HepG2 (cell line): ENCODE measurements around the gene LAP3. TPM values are rescaled to one million over a fixed set of nuclear protein-coding genes. Genes with fewer than 3 reads are reported as not detected.
A peak's percentile ranks its signal among the peaks of the same experiment; 100 is the strongest.

Experiments
- DMAP1 ChIP-seq: IDR thresholded peaks from 2 replicates; pipeline ENCODE4 v1.6.1; 2016
- FOXK1 ChIP-seq: sonication (generic); formaldehyde crosslinking; IDR thresholded peaks from 2 replicates; pipeline ENCODE4 v1.4.0; 2020; ENCODE audit warnings: low read depth, missing genetic modification reagents, borderline replicate concordance
- FOXP1 ChIP-seq, 2 experiments: fragments of 450-650 bp in 1 of 2; IDR thresholded peaks; 2 replicates each; pipeline ENCODE4 v1.6.1; 2017 to 2018; ENCODE audit warnings: antibody characterized with exemption in 1 of 2
- IRF2 ChIP-seq: IDR thresholded peaks from 2 replicates; pipeline ENCODE4 v1.6.1; 2018; ENCODE audit warnings: missing genetic modification reagents, missing compliant biosample characterization
- MEIS1 ChIP-seq: sonication (generic); formaldehyde crosslinking; IDR thresholded peaks from 2 replicates; pipeline ENCODE4 v1.9.0; 2021; ENCODE audit warnings: mild to moderate bottlenecking, missing genetic modification reagents, moderate library complexity, borderline replicate concordance
- MLLT10 ChIP-seq: sonication (generic); formaldehyde crosslinking; IDR thresholded peaks from 2 replicates; pipeline ENCODE4 v1.4.0; 2020; ENCODE audit warnings: missing genetic modification reagents
- NFIC ChIP-seq: IDR thresholded peaks from 2 replicates; pipeline ENCODE4 v1.6.1; 2012; ENCODE audit warnings: mild to moderate bottlenecking, low read length, inconsistent platforms
- NFKB2 ChIP-seq: sonication (generic); formaldehyde crosslinking; IDR thresholded peaks from 2 replicates; pipeline ENCODE4 v1.4.0; 2020; ENCODE audit warnings: missing genetic modification reagents, borderline replicate concordance
- SAP130 ChIP-seq: IDR thresholded peaks from 2 replicates; pipeline ENCODE4 v1.6.1; 2016; ENCODE audit warnings: low read depth
- ZFP90 ChIP-seq: sonication (generic); formaldehyde crosslinking; IDR thresholded peaks from 2 replicates; pipeline ENCODE4 v1.8.0; 2022; ENCODE audit warnings: missing genetic modification reagents, mild to moderate bottlenecking, inconsistent platforms, borderline replicate concordance
- ZKSCAN8 ChIP-seq: IDR thresholded peaks from 2 replicates; pipeline ENCODE4 v1.6.1; 2016; ENCODE audit warnings: borderline replicate concordance, missing genetic modification reagents, missing compliant biosample characterization
- ZNF225 ChIP-seq: sonication (generic); formaldehyde crosslinking; IDR thresholded peaks from 2 replicates; pipeline ENCODE4 v1.4.0; 2020; ENCODE audit warnings: mild to moderate bottlenecking, missing genetic modification reagents
- ZNF326 ChIP-seq: sonication (generic); formaldehyde crosslinking; IDR thresholded peaks from 2 replicates; pipeline ENCODE4 v1.4.0; 2020; ENCODE audit warnings: missing genetic modification reagents, borderline replicate concordance
- ZNF329 ChIP-seq: sonication (generic); formaldehyde crosslinking; IDR thresholded peaks from 2 replicates; pipeline ENCODE4 v1.9.0; 2021; ENCODE audit warnings: low read depth, mild to moderate bottlenecking, missing genetic modification reagents
- polyA plus RNA-seq, 8 experiments: library from polyadenylated mRNA; depleted of rRNA in 3 of 8; stranded (reverse) in 7 of 8; unstranded in 1 of 8; fragments of >200 nt; fragmentation: Illumina TruSeq in 4 of 8; extraction: Trizol in 4 of 8; gene quantifications; 2 replicates each; pipeline versions ENCODE4 v1.2.1 to v1.2.3, GENCODE V29; 2011 to 2016; ENCODE audit warnings: low read depth in 4 of 8, missing spikeins in 1 of 8, mixed read lengths in 1 of 8; ENCODE audit not compliant: insufficient read depth in 1 of 8
- total RNA-seq, 5 experiments: library from RNA; depleted of rRNA; stranded (reverse); fragments of >200 nt; fragmentation: Illumina TruSeq; extraction: Trizol; gene quantifications; 2 replicates each; pipeline ENCODE4 v1.2.3, GENCODE V29; 2016; ENCODE audit warnings: low read depth in 1 of 5
- TF ChIP-seq, protein P1 (sequence below): IDR thresholded peaks from 2 replicates; pipeline ENCODE4 v1.6.1; 2016; ENCODE audit warnings: mild to moderate bottlenecking
- TF ChIP-seq, protein P2 (sequence below): sonication (generic); formaldehyde crosslinking; IDR thresholded peaks from 2 replicates; pipeline ENCODE4 v1.9.0; 2021; ENCODE audit warnings: missing genetic modification reagents, mild to moderate bottlenecking, borderline replicate concordance
- TF ChIP-seq, protein P3 (sequence below): sonication (generic); IDR thresholded peaks from 2 replicates; pipeline ENCODE4 v1.6.1; 2016; ENCODE audit warnings: low read depth, borderline replicate concordance
- TF ChIP-seq, protein P4 (sequence below): sonication (generic); formaldehyde crosslinking; conservative IDR thresholded peaks from 2 replicates; pipeline ENCODE4 v1.4.0; 2020; ENCODE audit warnings: mild to moderate bottlenecking, missing genetic modification reagents, moderate library complexity
- TF ChIP-seq, protein P5 (sequence below), 2 experiments: sonication (generic) in 1 of 2; formaldehyde crosslinking in 1 of 2; IDR thresholded peaks; 2 replicates each; pipeline versions ENCODE4 v1.4.0 to v1.6.1; 2016 to 2020; ENCODE audit warnings: borderline replicate concordance in 1 of 2, low read depth in 1 of 2, mild to moderate bottlenecking in 1 of 2, missing genetic modification reagents in 1 of 2

LAP3 gene
- total and polyA plus RNA-seq, 2 of the 13 experiments (the other 11 are each of a cell fraction or from before 2014, with no cell fraction given) = 106 to 125 TPM

DNA sequence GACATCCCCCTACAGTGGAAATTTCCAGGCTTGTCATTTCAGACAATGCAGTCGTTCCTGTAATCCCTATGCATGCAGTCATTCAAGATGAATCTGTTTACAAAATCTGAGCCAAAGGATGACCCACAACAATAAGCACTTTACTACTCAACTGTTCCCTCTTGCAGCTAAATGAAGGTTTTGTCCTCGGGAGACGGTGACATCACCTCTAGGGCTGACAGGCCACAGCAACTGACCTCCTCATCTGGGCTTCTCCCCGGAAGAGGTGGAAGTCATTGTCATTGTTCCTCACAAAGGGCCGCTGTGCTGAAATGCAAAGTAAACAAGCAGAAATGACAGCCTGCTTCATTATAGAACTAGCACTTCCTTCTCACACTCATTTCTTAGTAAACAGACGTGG lies 32.8 kb upstream of the LAP3 start (continued):
- TF ChIP-seq MEIS1 (CRISPR knock-in tag) = peak; percentile 76
- no peak for TF ChIP-seq MLLT10 (CRISPR knock-in tag)
- TF ChIP-seq, protein P1, sequence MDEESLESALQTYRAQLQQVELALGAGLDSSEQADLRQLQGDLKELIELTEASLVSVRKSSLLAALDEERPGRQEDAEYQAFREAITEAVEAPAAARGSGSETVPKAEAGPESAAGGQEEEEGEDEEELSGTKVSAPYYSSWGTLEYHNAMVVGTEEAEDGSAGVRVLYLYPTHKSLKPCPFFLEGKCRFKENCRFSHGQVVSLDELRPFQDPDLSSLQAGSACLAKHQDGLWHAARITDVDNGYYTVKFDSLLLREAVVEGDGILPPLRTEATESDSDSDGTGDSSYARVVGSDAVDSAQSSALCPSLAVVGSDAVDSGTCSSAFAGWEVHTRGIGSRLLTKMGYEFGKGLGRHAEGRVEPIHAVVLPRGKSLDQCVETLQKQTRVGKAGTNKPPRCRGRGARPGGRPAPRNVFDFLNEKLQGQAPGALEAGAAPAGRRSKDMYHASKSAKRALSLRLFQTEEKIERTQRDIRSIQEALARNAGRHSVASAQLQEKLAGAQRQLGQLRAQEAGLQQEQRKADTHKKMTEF (CRISPR knock-in tag) = peak; percentile 84
- TF ChIP-seq, protein P2, sequence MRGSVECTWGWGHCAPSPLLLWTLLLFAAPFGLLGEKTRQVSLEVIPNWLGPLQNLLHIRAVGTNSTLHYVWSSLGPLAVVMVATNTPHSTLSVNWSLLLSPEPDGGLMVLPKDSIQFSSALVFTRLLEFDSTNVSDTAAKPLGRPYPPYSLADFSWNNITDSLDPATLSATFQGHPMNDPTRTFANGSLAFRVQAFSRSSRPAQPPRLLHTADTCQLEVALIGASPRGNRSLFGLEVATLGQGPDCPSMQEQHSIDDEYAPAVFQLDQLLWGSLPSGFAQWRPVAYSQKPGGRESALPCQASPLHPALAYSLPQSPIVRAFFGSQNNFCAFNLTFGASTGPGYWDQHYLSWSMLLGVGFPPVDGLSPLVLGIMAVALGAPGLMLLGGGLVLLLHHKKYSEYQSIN (CRISPR knock-in tag) = no peak
- TF ChIP-seq FOXP1 (IDR thresholded peaks at IDR 0.05) = peak; percentile 83
- peak; percentile 97 for TF ChIP-seq FOXP1 (CRISPR knock-in tag; IDR thresholded peaks at IDR 0.05)
- peak; percentile 91 for TF ChIP-seq SAP130 (CRISPR knock-in tag)
- no peak for TF ChIP-seq ZNF326 (CRISPR knock-in tag)
- TF ChIP-seq NFKB2 = no peak
- peak; percentile 75; the same call in 1 of the 2 replicates for TF ChIP-seq FOXK1 (CRISPR knock-in tag)
- 0 out of 2 replicates have a peak, but pooled peaks have one; percentile 40 for TF ChIP-seq ZFP90 (CRISPR knock-in tag)
- TF ChIP-seq ZNF329 (CRISPR knock-in tag) = no peak
- TF ChIP-seq, protein P3, sequence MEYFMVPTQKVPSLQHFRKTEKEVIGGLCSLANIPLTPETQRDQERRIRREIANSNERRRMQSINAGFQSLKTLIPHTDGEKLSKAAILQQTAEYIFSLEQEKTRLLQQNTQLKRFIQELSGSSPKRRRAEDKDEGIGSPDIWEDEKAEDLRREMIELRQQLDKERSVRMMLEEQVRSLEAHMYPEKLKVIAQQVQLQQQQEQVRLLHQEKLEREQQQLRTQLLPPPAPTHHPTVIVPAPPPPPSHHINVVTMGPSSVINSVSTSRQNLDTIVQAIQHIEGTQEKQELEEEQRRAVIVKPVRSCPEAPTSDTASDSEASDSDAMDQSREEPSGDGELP = peak; percentile 67
- no peak for TF ChIP-seq ZNF225 (CRISPR knock-in tag)
- TF ChIP-seq NFIC = peak; percentile 51; the same call in 1 of the 2 replicates
- TF ChIP-seq IRF2 (CRISPR knock-in tag) = peak; percentile 76; the same call in 1 of the 2 replicates
- peak; percentile 72; the same call in 1 of the 2 replicates for TF ChIP-seq ZKSCAN8 (CRISPR knock-in tag)
- TF ChIP-seq, protein P4, sequence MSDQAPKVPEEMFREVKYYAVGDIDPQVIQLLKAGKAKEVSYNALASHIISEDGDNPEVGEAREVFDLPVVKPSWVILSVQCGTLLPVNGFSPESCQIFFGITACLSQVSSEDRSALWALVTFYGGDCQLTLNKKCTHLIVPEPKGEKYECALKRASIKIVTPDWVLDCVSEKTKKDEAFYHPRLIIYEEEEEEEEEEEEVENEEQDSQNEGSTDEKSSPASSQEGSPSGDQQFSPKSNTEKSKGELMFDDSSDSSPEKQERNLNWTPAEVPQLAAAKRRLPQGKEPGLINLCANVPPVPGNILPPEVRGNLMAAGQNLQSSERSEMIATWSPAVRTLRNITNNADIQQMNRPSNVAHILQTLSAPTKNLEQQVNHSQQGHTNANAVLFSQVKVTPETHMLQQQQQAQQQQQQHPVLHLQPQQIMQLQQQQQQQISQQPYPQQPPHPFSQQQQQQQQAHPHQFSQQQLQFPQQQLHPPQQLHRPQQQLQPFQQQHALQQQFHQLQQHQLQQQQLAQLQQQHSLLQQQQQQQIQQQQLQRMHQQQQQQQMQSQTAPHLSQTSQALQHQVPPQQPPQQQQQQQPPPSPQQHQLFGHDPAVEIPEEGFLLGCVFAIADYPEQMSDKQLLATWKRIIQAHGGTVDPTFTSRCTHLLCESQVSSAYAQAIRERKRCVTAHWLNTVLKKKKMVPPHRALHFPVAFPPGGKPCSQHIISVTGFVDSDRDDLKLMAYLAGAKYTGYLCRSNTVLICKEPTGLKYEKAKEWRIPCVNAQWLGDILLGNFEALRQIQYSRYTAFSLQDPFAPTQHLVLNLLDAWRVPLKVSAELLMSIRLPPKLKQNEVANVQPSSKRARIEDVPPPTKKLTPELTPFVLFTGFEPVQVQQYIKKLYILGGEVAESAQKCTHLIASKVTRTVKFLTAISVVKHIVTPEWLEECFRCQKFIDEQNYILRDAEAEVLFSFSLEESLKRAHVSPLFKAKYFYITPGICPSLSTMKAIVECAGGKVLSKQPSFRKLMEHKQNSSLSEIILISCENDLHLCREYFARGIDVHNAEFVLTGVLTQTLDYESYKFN (CRISPR knock-in tag) = peak; percentile 85
- TF ChIP-seq DMAP1 (CRISPR knock-in tag) = 0 out of 2 replicates have a peak, but pooled peaks have one; percentile 2
- TF ChIP-seq, protein P5, sequence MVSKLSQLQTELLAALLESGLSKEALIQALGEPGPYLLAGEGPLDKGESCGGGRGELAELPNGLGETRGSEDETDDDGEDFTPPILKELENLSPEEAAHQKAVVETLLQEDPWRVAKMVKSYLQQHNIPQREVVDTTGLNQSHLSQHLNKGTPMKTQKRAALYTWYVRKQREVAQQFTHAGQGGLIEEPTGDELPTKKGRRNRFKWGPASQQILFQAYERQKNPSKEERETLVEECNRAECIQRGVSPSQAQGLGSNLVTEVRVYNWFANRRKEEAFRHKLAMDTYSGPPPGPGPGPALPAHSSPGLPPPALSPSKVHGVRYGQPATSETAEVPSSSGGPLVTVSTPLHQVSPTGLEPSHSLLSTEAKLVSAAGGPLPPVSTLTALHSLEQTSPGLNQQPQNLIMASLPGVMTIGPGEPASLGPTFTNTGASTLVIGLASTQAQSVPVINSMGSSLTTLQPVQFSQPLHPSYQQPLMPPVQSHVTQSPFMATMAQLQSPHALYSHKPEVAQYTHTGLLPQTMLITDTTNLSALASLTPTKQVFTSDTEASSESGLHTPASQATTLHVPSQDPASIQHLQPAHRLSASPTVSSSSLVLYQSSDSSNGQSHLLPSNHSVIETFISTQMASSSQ (IDR thresholded peaks at IDR 0.05; ENCODE audit: low read depth) = peak; percentile 37
- TF ChIP-seq, protein P5 (CRISPR knock-in tag; IDR thresholded peaks at IDR 0.05; ENCODE audit: borderline replicate concordance) = peak; percentile 51; the same call in 1 of the 2 replicates
